GM19239 (cell line): Measurements from ENCODE around the gene HSF4.
"Not testable (repeated sequence)": the region's sequence is repeated elsewhere in the genome, so short reads cannot be mapped to it uniquely, and the experiment has no call there.

Source experiments
- DNase-seq: peaks from one replicate; pipeline ENCODE4 v3.0.0; 2011; ENCODE audit warnings: low spot score; ENCODE audit not compliant: insufficient read length
- FAIRE-seq: peaks from 2 replicates; lab custom pipeline; 2011; peaks lifted over from hg19 to GRCh38; lab: Jason Lieb, UNC

Gene HSF4, protein sequence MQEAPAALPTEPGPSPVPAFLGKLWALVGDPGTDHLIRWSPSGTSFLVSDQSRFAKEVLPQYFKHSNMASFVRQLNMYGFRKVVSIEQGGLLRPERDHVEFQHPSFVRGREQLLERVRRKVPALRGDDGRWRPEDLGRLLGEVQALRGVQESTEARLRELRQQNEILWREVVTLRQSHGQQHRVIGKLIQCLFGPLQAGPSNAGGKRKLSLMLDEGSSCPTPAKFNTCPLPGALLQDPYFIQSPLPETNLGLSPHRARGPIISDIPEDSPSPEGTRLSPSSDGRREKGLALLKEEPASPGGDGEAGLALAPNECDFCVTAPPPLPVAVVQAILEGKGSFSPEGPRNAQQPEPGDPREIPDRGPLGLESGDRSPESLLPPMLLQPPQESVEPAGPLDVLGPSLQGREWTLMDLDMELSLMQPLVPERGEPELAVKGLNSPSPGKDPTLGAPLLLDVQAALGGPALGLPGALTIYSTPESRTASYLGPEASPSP

DNA sequence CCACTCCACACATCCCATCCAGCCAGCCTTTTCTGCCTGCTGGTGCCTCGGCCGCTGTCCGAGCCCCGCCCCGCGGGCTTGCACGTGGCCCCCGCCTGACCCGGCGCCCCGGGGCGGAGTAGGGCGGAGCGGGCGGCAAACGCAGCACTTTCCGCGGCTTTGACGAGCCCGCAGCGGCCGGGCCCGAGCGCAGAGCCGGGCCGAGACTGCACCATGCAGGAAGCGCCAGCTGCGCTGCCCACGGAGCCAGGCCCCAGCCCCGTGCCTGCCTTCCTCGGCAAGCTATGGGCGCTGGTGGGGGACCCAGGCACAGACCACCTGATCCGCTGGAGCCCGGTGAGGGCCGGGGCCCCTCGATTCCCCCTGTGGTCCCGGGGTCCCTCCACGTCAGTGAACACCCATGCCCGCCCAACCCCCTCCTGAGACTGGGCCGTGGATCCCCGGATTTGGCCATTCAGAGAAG lies at the start of gene HSF4:
Gene HSF4 (plus strand): TSS at position 147 of the 463 bp plus-strand sequence. CDS start 67 bp downstream, at position 214.
- peak; percentile 35 for FAIRE-seq

GRCh38 chr16:67114793-67115192 lies 49.8 kb upstream of the HSF4 start:
- FAIRE-seq (no peak), DNase-seq (no peak)

More for the DNA sequence above, at the start of gene HSF4:
- DNase-seq: no peak

DNA sequence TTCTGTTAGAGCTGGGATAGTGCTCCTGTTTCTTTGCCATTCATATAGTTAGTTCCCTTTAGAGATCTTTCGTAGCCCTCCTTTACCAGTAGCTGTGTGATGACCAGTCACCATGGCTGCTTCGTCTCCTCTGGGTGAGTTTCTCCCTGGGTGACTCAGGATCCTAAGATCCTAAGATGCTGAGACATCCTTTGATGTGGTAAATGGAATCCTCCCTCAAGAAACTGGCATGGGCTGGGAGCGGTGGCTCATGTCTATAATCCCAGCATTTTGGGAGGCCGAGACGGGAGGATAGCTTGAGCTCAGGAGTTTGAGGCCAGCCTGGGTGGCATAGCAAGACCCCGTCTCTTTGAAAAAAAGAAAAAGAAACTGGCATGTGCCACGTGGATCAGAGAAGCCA lies 48.9 kb upstream of the HSF4 start:
- DNase-seq (no peak), FAIRE-seq (no peak)

GRCh38 chr16:67116388-67117311 lies 47.9 kb upstream of the HSF4 start:
- no peak for DNase-seq
- no peak for FAIRE-seq

- FAIRE-seq (no peak), DNase-seq (no peak)
Measured at GRCh38 chr16:67117716-67118115, 46.8 kb upstream of the HSF4 start.

- DNase-seq (no peak), FAIRE-seq (no peak)
Measured at GRCh38 chr16:67120025-67120424, 44.5 kb upstream of the HSF4 start.

DNA sequence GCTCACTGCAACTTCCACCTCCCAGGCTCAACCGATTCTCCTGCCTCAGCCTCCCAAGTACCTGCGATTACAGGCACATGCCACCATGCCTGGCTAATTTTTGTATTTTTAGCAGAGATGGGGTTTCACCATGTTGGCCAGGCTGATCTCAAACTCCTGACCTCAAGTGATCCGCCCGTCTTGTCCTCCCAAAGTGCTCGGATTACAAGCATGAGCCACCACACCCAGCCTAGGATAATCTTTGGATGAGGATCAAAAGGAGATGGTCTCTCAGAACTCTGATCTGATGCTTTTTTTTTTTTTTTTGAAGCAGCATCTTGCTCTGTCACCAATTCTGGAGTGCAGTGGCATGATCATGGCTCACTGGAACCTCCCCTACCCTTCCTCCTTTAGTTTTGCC lies 41.7 kb upstream of the HSF4 start:
- DNase-seq, FAIRE-seq: not testable (repeated sequence)

GRCh38 chr16:67128417-67128816 lies 36.1 kb upstream of the HSF4 start:
- DNase-seq (no peak), FAIRE-seq (no peak)

GRCh38 chr16:67128887-67129286 lies 35.7 kb upstream of the HSF4 start:
- no peak for FAIRE-seq

GRCh38 chr16:67129422-67129821 lies 35.1 kb upstream of the HSF4 start:
- FAIRE-seq: no peak
- DNase-seq: no peak

More at GRCh38 chr16:67128887-67129286, 35.7 kb upstream of the HSF4 start:
- no peak for DNase-seq

DNA sequence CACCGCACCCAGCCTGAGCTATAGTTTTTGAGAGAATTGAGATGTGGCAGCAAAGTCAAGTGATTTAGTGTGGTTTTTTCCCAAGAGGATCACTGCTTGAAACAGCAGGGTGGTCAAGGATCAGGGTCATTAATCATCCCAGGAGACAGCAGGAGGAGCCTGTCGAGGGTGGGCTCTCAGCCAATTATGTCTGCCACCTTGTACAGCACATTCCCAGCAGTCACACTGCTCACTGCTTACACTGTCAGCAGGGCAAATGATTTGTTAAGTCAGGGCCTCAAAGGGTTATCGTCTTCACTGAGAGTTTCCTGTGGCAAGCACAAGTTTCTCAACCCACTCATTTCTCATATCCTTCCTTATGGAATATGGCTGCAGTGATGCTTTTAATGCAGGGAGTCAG lies 26.9 kb upstream of the HSF4 start:
- FAIRE-seq (no peak), DNase-seq (no peak)

GRCh38 chr16:67141391-67141790 lies 23.2 kb upstream of the HSF4 start:
- FAIRE-seq (no peak), DNase-seq (no peak)

- FAIRE-seq: no peak
Measured at GRCh38 chr16:67142342-67142741, 22.2 kb upstream of the HSF4 start.

GRCh38 chr16:67144943-67145342 lies 19.6 kb upstream of the HSF4 start:
- FAIRE-seq (no peak), DNase-seq (no peak)

More at GRCh38 chr16:67142342-67142741, 22.2 kb upstream of the HSF4 start:
- DNase-seq: no peak

- DNase-seq: no peak
- FAIRE-seq: no peak
Measured at GRCh38 chr16:67145746-67146145, 18.8 kb upstream of the HSF4 start.

- no peak for DNase-seq
- no peak for FAIRE-seq
Measured at GRCh38 chr16:67146523-67147357, 17.8 kb upstream of the HSF4 start.

- DNase-seq (no peak), FAIRE-seq (no peak)
Measured at GRCh38 chr16:67147437-67148140, 17.0 kb upstream of the HSF4 start.

GRCh38 chr16:67148221-67148620 lies 16.3 kb upstream of the HSF4 start:
- FAIRE-seq: no peak

DNA sequence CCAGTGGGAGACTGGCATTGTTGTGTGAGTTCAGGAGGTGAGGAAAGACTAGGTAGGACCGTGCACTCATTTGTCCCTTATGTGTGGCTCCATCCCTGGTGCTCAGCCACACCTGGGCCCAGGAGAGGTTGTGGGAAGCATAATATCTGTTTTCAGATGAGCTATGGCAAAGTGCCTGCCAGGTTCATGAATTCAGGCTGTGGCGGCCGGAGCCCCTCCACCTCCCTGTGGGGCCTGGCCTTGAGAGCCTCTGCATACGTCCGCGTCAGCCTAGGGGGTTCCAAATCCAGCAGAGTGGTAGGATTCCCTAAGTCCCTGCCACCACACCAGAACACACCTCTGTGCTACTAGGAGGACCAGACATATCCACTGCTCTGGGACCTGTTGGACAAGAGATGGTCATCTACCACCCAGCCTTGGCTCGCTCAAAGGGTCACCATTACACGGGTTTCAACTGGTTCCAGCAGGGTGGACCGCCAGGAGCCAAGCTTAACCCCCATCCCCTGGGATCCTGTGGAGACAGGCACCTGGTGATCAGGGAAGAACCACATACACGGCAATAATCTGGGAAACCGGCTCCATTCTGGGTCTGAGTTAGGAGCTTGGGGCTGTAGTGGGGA lies 15.8 kb upstream of the HSF4 start:
- DNase-seq (no peak), FAIRE-seq (no peak)

More at GRCh38 chr16:67148221-67148620, 16.3 kb upstream of the HSF4 start:
- DNase-seq: no peak
